HepG2 (cell line): ENCODE results near the gene C16orf89. TPM values are rescaled to one million over a fixed set of nuclear protein-coding genes. Genes with fewer than 3 reads are reported as not detected.

Source experiments
- ATRX ChIP-seq: sonication (generic); formaldehyde crosslinking; IDR thresholded peaks from 2 replicates; pipeline ENCODE4 v1.4.0; 2020; ENCODE audit warnings: missing genetic modification reagents, borderline replicate concordance
- BRD4 ChIP-seq: sonication (generic); formaldehyde crosslinking; IDR thresholded peaks from 2 replicates; pipeline ENCODE4 v1.4.0; 2020; ENCODE audit warnings: missing genetic modification reagents
- CTCF ChIP-seq: sonication (generic); formaldehyde crosslinking; IDR thresholded peaks from 2 replicates; pipeline ENCODE4 v1.5.0; 2020; ENCODE audit warnings: mild to moderate bottlenecking, missing genetic modification reagents, moderate library complexity
- HDAC1 ChIP-seq: sonication (generic); formaldehyde crosslinking; IDR thresholded peaks from 2 replicates; pipeline ENCODE4 v1.5.1; 2020; ENCODE audit warnings: mild to moderate bottlenecking, missing genetic modification reagents
- KAT2B ChIP-seq: fragments of 150-350 bp; IDR thresholded peaks from 2 replicates; pipeline ENCODE4 v1.6.1; 2014; ENCODE audit warnings: low read depth, low read length, borderline replicate concordance
- LRRFIP1 ChIP-seq: sonication (generic); formaldehyde crosslinking; conservative IDR thresholded peaks from 2 replicates; pipeline ENCODE4 v1.4.0; 2020; ENCODE audit warnings: missing genetic modification reagents
- PREB ChIP-seq: sonication (generic); formaldehyde crosslinking; IDR thresholded peaks from 2 replicates; pipeline ENCODE4 v1.4.0; 2020; ENCODE audit warnings: missing genetic modification reagents
- PRMT3 ChIP-seq: sonication (generic); formaldehyde crosslinking; IDR thresholded peaks from 2 replicates; pipeline ENCODE4 v1.8.1; 2022; ENCODE audit warnings: low read depth, mild to moderate bottlenecking, moderate library complexity, missing genetic modification reagents, borderline replicate concordance
- SMYD3 ChIP-seq: sonication (generic); formaldehyde crosslinking; IDR thresholded peaks from 2 replicates; pipeline ENCODE4 v1.8.1; 2023; ENCODE audit warnings: mild to moderate bottlenecking, missing genetic modification reagents
- ZBTB10 ChIP-seq: sonication (generic); formaldehyde crosslinking; IDR thresholded peaks from 2 replicates; pipeline ENCODE4 v1.4.0; 2020; ENCODE audit warnings: missing genetic modification reagents, borderline replicate concordance
- ZNF280B ChIP-seq: sonication (generic); formaldehyde crosslinking; IDR thresholded peaks from 2 replicates; pipeline ENCODE4 v1.5.0; 2020; ENCODE audit warnings: missing genetic modification reagents, mild to moderate bottlenecking, borderline replicate concordance
- ZNF770 ChIP-seq: sonication (generic); formaldehyde crosslinking; IDR thresholded peaks from 2 replicates; pipeline ENCODE4 v1.5.0; 2020; ENCODE audit warnings: mild to moderate bottlenecking, missing genetic modification reagents
- polyA plus RNA-seq, 8 experiments: library from polyadenylated mRNA; depleted of rRNA in 3 of 8; stranded (reverse) in 7 of 8; unstranded in 1 of 8; fragments of >200 nt; fragmentation: Illumina TruSeq in 4 of 8; extraction: Trizol in 4 of 8; gene quantifications; 2 replicates each; pipeline versions ENCODE4 v1.2.1 to v1.2.3, GENCODE V29; 2011 to 2016; ENCODE audit warnings: low read depth in 4 of 8, missing spikeins in 1 of 8, mixed read lengths in 1 of 8; ENCODE audit not compliant: insufficient read depth in 1 of 8
- total RNA-seq, 5 experiments: library from RNA; depleted of rRNA; stranded (reverse); fragments of >200 nt; fragmentation: Illumina TruSeq; extraction: Trizol; gene quantifications; 2 replicates each; pipeline ENCODE4 v1.2.3, GENCODE V29; 2016; ENCODE audit warnings: low read depth in 1 of 5

C16orf89 gene
- total and polyA plus RNA-seq, 2 of the 13 experiments (the other 11 are each of a cell fraction or from before 2014, with no cell fraction given) = 1.9 to 3.4 TPM

- no peak for TF ChIP-seq ZBTB10 (CRISPR knock-in tag)
- TF ChIP-seq KAT2B = no peak
- TF ChIP-seq PREB (CRISPR knock-in tag) = no peak
- no peak for TF ChIP-seq LRRFIP1 (CRISPR knock-in tag)
- 0 out of 2 replicates have a peak, but pooled peaks have one; percentile 43 for TF ChIP-seq BRD4 (CRISPR knock-in tag)
- no peak for TF ChIP-seq ZNF280B (CRISPR knock-in tag)
- TF ChIP-seq HDAC1 (CRISPR knock-in tag) = no peak
- peak; percentile 90 for TF ChIP-seq CTCF (CRISPR knock-in tag)
- TF ChIP-seq ATRX (CRISPR knock-in tag) = no peak
- no peak for TF ChIP-seq SMYD3 (CRISPR knock-in tag)
- TF ChIP-seq PRMT3 (CRISPR knock-in tag) = no peak
- TF ChIP-seq ZNF770 (CRISPR knock-in tag) = peak; percentile 34; the same call in 1 of the 2 replicates
These were observed 23.1 kb downstream of the C16orf89 start (continued) for GRCh38 chr16:5042574-5043171.
